ENCODE results near the gene NFATC1. TPM values are rescaled to one million over a fixed set of nuclear protein-coding genes. Genes with fewer than 3 reads are reported as not detected.

NFATC1 gene
- total RNA-seq, 1 donor from 2014 or later, result 52.6 TPM

DNA sequence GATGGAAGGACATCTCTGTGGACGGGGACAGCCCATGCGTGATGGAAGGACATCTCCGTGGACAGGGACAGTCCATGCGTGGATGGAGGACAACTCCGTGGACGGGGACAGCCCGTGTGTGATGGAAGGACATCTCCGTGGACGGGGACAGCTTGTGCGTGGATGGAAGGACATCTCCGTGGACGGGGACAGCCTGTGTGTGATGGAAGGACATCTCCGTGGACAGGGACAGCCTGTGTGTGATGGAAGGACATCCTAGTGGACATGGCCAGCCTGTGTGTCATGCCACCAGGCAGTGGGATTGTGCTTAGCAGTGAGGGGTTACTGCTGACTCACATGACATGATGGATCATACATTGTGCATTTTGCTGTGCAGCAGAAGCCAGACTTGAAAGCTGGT lies 30.0 kb upstream of the NFATC1 start:
- H3K27ac Mint-ChIP-seq, result no peak overlapping the region
- TF ChIP-seq, protein P1, sequence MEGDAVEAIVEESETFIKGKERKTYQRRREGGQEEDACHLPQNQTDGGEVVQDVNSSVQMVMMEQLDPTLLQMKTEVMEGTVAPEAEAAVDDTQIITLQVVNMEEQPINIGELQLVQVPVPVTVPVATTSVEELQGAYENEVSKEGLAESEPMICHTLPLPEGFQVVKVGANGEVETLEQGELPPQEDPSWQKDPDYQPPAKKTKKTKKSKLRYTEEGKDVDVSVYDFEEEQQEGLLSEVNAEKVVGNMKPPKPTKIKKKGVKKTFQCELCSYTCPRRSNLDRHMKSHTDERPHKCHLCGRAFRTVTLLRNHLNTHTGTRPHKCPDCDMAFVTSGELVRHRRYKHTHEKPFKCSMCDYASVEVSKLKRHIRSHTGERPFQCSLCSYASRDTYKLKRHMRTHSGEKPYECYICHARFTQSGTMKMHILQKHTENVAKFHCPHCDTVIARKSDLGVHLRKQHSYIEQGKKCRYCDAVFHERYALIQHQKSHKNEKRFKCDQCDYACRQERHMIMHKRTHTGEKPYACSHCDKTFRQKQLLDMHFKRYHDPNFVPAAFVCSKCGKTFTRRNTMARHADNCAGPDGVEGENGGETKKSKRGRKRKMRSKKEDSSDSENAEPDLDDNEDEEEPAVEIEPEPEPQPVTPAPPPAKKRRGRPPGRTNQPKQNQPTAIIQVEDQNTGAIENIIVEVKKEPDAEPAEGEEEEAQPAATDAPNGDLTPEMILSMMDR (IDR thresholded peaks at IDR 0.05), result no peak
- ChIA-PET POLR2A (no interaction called here), CTCF (no interaction called here)
- intact Hi-C loops (cut with micrococcal nuclease), result no loop called here
- DNase-seq, result no peak
- no peaks in the 10 kb centered on the region for H3K27me3 Mint-ChIP-seq
- no peaks in the 10 kb centered on the region for H3K9me3 Mint-ChIP-seq
- no peak overlapping the region for H3K4me3 Mint-ChIP-seq
- peaks cover 8% of the 10 kb centered on the region for H3K4me1 Mint-ChIP-seq
- ATAC-seq (ENCODE audit: low read depth), result no peak
- H3K36me3 Mint-ChIP-seq (ENCODE audit: low read depth), result peaks cover 45% of the 10 kb centered on the region

DNA sequence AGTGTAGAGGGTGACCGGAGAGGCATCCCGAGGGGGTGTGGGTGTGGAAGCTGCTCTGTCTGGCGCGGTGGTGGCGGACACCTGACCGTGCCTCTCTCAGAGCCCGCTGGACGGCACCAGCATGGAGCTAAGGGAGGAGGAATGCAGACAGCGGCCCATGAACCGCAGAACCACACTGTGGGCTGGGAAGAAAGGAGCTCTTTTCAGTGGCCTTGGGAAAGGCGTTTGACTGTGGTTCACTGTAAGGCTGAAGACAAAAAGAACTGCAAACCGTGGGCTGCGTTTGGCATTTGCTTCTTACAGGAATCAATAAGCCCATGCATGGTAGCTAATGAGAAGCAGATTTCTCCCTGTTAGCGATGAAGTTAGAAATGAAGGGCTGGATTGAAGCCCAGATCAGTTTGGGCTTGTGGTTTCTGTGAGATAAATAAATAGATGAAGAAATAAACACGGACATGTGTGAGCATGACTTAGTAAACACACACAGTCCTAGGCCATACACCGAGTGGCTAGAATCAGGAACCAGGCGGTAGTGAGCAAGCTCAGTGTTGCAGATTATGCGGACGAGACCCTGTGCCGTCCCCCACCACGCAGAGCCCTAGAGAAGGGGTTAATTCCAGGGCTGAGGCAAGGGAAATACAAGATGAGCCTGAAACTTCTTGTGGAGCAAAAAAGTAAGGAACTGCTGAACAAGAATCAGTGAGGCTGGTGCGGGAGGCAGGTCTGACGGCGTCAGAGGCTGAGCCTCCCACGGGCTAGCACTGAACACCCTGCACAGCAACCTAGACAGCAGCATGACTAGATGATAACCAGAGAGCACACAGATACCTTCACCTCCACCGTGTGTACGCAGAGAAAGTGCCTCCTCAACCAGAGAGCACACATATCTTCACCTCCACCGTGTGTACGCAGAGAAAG lies 29.3 kb upstream of the NFATC1 start:
- ATAC-seq (ENCODE audit: low read depth), result no peak
- TF ChIP-seq, protein P1 (IDR thresholded peaks at IDR 0.05), result no peak
- Mint-ChIP-seq H3K36me3 (ENCODE audit: low read depth) (peaks cover 38% of the 10 kb centered on the region), H3K4me3 (no peak overlapping the region), H3K27me3 (no peaks in the 10 kb centered on the region), H3K4me1 (peaks cover 8% of the 10 kb centered on the region), H3K9me3 (no peaks in the 10 kb centered on the region), H3K27ac (no peak overlapping the region)
- intact Hi-C loops (cut with micrococcal nuclease), result no loop called here
- POLR2A ChIA-PET, result no interaction called here
- no peak for DNase-seq
- CTCF ChIA-PET, result no interaction called here

DNA sequence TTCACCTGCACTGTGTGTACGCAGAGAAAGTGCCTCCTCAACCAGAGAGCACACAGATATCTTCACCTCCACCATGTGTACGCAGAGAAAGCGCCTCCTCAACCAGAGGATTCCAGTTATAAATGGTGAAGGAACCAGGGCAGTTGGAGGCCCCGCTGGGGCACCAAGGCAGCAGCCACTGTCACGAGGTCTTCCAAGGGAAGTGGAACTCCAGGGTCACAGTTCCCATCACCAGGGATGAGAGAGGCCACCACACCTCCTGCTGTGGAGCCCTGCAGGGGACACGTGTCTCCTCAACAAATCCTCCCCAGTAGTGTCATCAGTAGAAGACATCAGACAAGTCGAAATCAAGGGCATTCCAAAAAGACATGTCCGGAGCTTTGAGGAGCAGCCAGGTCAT lies 28.2 kb upstream of the NFATC1 start:
- ChIA-PET CTCF (no interaction called here), POLR2A (no interaction called here)
- no peaks in the 10 kb centered on the region for H3K9me3 Mint-ChIP-seq
- H3K4me1 Mint-ChIP-seq, result peaks cover 12% of the 10 kb centered on the region
- no peak for ATAC-seq (ENCODE audit: low read depth)
- intact Hi-C loops (cut with micrococcal nuclease), result no loop called here
- TF ChIP-seq, protein P1 (IDR thresholded peaks at IDR 0.05), result no peak
- no peak overlapping the region for H3K4me3 Mint-ChIP-seq
- H3K36me3 Mint-ChIP-seq (ENCODE audit: low read depth), result peaks cover 32% of the 10 kb centered on the region
- no peak for DNase-seq
- no peak overlapping the region for H3K27ac Mint-ChIP-seq
- H3K27me3 Mint-ChIP-seq, result no peaks in the 10 kb centered on the region

DNA sequence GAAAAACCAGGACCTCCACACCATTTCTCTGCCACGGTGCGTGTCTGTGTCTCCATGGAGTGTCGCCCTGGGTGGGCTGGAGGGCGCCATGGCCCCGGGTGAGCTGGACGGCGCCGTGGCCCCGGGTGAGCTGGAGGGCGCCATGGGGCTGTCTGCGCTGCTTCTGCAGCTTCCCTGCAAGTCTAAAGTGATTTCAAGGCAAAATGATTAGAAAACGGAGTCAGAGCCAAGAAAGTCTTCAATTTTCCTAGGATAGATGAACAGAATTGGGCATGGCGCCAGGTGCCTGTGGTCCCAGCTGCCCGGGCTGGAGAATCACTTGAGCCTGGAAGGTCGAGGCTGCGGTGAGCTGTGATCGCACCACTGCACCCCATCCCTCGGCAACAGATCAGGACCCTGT lies 27.7 kb upstream of the NFATC1 start:
- TF ChIP-seq, protein P1 (IDR thresholded peaks at IDR 0.05), result no peak
- Mint-ChIP-seq H3K9me3 (no peaks in the 10 kb centered on the region), H3K27ac (no peak overlapping the region), H3K4me3 (no peak overlapping the region), H3K36me3 (ENCODE audit: low read depth) (peaks cover 31% of the 10 kb centered on the region), H3K4me1 (peaks cover 12% of the 10 kb centered on the region), H3K27me3 (no peaks in the 10 kb centered on the region)
- ATAC-seq (ENCODE audit: low read depth) (no peak), DNase-seq (no peak)
- intact Hi-C loops (cut with micrococcal nuclease), result no loop called here
- ChIA-PET CTCF (no interaction called here), POLR2A (no interaction called here)

DNA sequence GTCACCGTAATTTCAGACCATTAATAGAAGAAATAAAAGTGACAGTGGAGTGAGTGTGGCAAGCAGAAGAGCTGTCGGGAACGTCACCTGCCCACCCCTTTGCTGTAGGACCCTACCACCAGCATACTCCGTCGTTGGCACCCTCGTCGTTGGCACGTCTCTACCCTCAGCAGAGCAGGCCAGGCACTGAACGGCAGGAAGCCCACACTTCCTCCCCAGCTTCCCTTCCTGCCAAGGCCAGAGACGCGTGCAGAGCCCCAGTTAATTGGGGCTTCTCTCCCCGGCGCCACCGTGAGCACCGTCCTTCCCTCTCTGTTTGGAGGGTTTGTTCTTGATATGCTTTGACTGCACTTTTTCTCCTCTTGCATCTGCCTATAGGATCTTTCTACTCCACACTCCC lies 27.0 kb upstream of the NFATC1 start:
- intact Hi-C loops (cut with micrococcal nuclease), result no loop called here
- TF ChIP-seq, protein P1 (IDR thresholded peaks at IDR 0.05), result no peak
- DNase-seq (no peak), ATAC-seq (ENCODE audit: low read depth) (no peak)
- peaks cover 12% of the 10 kb centered on the region for H3K4me1 Mint-ChIP-seq
- CTCF ChIA-PET, result no interaction called here
- H3K27me3 Mint-ChIP-seq, result no peaks in the 10 kb centered on the region
- POLR2A ChIA-PET, result no interaction called here
- H3K9me3 Mint-ChIP-seq, result no peaks in the 10 kb centered on the region
- H3K27ac Mint-ChIP-seq, result no peak overlapping the region
- H3K36me3 Mint-ChIP-seq (ENCODE audit: low read depth), result peaks cover 25% of the 10 kb centered on the region
- no peak overlapping the region for H3K4me3 Mint-ChIP-seq

Measured in activated B cell treated with CpG ODN at 0.5 μM for 24 hours (primary cell).